ENCODE data around the gene RBFA.

The RBFA gene

DNA sequence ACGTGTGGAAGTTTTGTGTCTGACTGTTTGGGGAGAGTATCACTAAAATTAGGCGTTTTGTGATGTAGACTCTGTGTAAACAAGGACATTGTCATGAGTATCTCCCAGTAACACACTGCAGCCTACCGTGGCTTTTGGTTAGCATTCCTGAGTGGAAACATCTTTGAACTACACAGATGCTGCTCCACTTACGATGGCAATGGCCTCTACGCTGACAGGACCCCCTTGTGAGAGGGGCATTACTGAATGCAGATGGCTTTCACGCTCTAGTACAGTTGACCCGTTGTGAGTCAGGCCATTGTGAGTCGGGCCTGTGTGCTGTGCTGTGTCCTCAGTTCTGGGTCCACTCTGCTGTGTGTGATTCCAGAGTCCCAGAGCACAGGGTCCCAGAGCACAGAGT, 40.5 kb downstream of the RBFA start:
- DNase-seq (ENCODE audit: low read depth): no peak

DNA sequence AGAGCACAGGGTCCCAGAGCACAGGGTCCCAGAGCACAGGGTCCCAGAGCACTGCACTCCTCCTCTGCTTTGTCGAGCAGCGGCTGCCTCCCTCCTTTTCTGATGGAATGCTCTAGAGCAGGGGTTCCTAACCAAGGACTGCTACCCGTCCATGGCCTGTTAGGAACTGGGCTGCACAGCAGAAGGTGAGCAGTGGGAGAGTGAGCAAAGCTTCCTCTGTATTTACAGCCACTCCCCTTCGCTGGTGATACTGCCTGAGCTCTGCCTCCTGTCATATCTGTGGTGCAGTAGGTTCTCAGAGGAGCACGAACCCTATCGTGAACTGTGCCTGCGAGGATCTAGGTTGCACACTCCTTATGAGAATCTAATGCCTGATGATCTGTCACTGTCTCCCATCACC, 41.7 kb downstream of the RBFA start:
- no peak for DNase-seq (ENCODE audit: low read depth)

- DNase-seq (ENCODE audit: low read depth): no peak
These were observed 42.1 kb downstream of the RBFA start for GRCh38 chr18:80076379-80076778.

DNA sequence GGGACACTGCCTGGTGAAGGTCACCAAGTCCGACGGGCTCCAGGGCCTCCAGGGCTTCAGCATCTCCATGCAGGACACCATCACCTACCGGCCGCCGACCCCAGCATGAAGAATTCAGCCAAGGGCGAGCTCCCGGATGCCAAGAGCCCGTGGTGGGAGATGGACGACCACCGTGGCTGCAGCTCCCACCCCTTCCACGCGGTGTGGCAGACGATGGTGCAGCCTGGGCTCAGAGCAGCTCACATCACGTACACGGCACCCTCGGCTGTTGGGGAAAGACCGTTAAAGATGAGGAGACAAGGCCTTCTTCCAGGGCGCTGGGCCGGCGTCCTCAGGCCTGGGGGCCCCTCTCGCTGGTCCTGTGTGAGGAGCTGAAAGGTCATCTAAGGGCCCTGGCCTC, 43.6 kb downstream of the RBFA start:
- DNase-seq (ENCODE audit: low read depth): no peak
